Naive thymus-derived CD4-positive, alpha-beta T cell (primary cell): Measurements from ENCODE around the gene AKR1C4. TPM values are rescaled to one million over a fixed set of nuclear protein-coding genes. Genes with fewer than 3 reads are reported as not detected.
"Not testable (repeated sequence)": the region's sequence is repeated elsewhere in the genome, so short reads cannot be mapped to it uniquely, and the experiment has no call there.

Experiments used
- ATAC-seq: fragments of 150-1000 bp; cut with Tn5 transposase; 2 replicates; pipeline ENCODE4 v1.10.0; 2021; ENCODE audit warnings: mild to moderate bottlenecking, moderate library complexity
- CTCF ChIA-PET: fragments of 350-600 bp; sonication (Branson Sonifier 250); formaldehyde crosslinking; loops from one replicate; lab custom pipeline; 2021; ENCODE audit warnings: antibody characterized with exemption; lab: Charles Lee
- POLR2A ChIA-PET: fragments of 350-600 bp; sonication (Branson Sonifier 250); formaldehyde crosslinking; loops from one replicate; lab custom pipeline; 2021; ENCODE audit warnings: antibody characterized with exemption, inconsistent platforms; lab: Charles Lee
- DNase-seq, 9 donors: peaks; one replicate each; pipeline versions ENCODE4 v3.0.0 to v3.0.0-alpha.2; 2020 to 2022; ENCODE audit warnings: mixed read lengths in 1 of 9
- H3K27ac ChIP-seq: one replicate; pipeline ENCODE4 v1.7.0; 2013; ENCODE audit warnings: mild to moderate bottlenecking, low read depth, low read length, moderate library complexity
- H3K27me3 ChIP-seq, 2 donors: one replicate each; pipeline ENCODE4 v1.7.0; 2013; ENCODE audit warnings: low read length in 2 of 2, mild to moderate bottlenecking in 2 of 2, moderate library complexity in 2 of 2; ENCODE audit not compliant: control insufficient read depth in 2 of 2, insufficient read depth in 2 of 2
- H3K36me3 ChIP-seq, 3 experiments: 1 replicate in 2 of 3; 2 replicates in 1 of 3; pipeline ENCODE4 v1.7.0; 2013; ENCODE audit warnings: low read length in 3 of 3, mild to moderate bottlenecking in 3 of 3, moderate library complexity in 1 of 3; ENCODE audit not compliant: insufficient read depth in 3 of 3, control insufficient read depth in 2 of 3
- H3K4me1 ChIP-seq, 2 donors: one replicate each; pipeline ENCODE4 v1.7.0; 2013; ENCODE audit warnings: low read length in 2 of 2, mild to moderate bottlenecking in 2 of 2, moderate library complexity in 1 of 2; ENCODE audit not compliant: control insufficient read depth in 2 of 2, insufficient read depth in 2 of 2
- H3K4me3 ChIP-seq: 2 replicates; pipeline ENCODE4 v1.7.0; 2013; ENCODE audit warnings: mild to moderate bottlenecking, low read length
- H3K9me3 ChIP-seq, 3 experiments: 1 replicate in 2 of 3; 2 replicates in 1 of 3; pipeline ENCODE4 v1.7.0; 2013; ENCODE audit warnings: low read length in 3 of 3; ENCODE audit not compliant: control insufficient read depth in 2 of 3
- H3K27ac Mint-ChIP-seq, 9 donors: one replicate each; pipeline ENCODE4 v1.8.0; 2020 to 2022; ENCODE audit warnings: mixed read lengths in 9 of 9, mild to moderate bottlenecking in 8 of 9, moderate library complexity in 5 of 9, inconsistent platforms in 2 of 9
- H3K27me3 Mint-ChIP-seq, 5 donors: one replicate each; pipeline ENCODE4 v1.8.0; 2021 to 2022; ENCODE audit warnings: mixed read lengths in 5 of 5, mild to moderate bottlenecking in 1 of 5
- H3K36me3 Mint-ChIP-seq, 5 donors: one replicate each; pipeline ENCODE4 v1.8.0; 2020 to 2022; ENCODE audit warnings: mixed read lengths in 5 of 5, mild to moderate bottlenecking in 3 of 5, inconsistent platforms in 1 of 5
- H3K4me1 Mint-ChIP-seq, 7 donors: one replicate each; pipeline ENCODE4 v1.8.0; 2020 to 2022; ENCODE audit warnings: mixed read lengths in 7 of 7, mild to moderate bottlenecking in 3 of 7, inconsistent platforms in 1 of 7
- H3K4me3 Mint-ChIP-seq, 10 donors: one replicate each; pipeline ENCODE4 v1.8.0; 2020 to 2022; ENCODE audit warnings: mild to moderate bottlenecking in 10 of 10, mixed read lengths in 10 of 10, moderate library complexity in 6 of 10, inconsistent platforms in 2 of 10
- H3K9me3 Mint-ChIP-seq, 11 donors: one replicate each; pipeline ENCODE4 v1.8.0; 2020 to 2022; ENCODE audit warnings: mixed read lengths in 11 of 11, mild to moderate bottlenecking in 4 of 11, inconsistent platforms in 1 of 11, moderate library complexity in 1 of 11
- intact Hi-C, 2 donors: fragments of 100-400 bp; cut with micrococcal nuclease; formaldehyde crosslinking; loops; one replicate each; pipeline ENCODE4 v1.15.1; 2023
- polyA plus RNA-seq, 2 donors: library from polyadenylated mRNA; unstranded; fragments of 300-500 nt; fragmentation: Illumina TruSeq; gene quantifications; one replicate each; pipeline ENCODE4 v1.2.3, GENCODE V29; 2021
- total RNA-seq, 6 experiments: library from RNA in 5 of 6; stranded (reverse) in 5 of 6; gene quantifications; 1 replicate in 5 of 6; 2 replicates in 1 of 6; pipeline ENCODE4 v1.2.3 and lab custom pipeline; 2021 to 2026

AKR1C4 gene
- total and polyA plus RNA-seq, 7 experiments from 2014 or later = not detected

DNA sequence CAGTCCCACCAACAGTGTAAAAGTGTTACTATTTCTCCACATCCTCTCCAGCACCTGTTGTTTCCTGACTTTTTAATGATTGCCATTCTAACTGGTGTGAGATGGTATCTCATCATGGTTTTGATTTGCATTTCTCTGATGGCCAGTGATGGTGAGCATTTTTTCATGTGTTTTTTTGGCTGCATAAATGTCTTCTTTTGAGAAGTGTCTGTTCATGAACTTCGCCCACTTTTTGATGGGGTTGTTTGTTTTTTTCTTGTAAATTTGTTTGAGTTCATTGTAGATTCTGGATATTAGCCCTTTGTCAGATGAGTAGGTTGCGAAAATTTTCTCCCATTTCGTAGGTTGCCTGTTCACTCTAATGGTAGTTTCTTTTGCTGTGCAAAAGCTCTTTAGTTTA is 21.1 kb upstream of the AKR1C4 start:
- H3K27ac Mint-ChIP-seq, H3K4me1 Mint-ChIP-seq, POLR2A ChIA-PET, H3K9me3 ChIP-seq, H3K36me3 Mint-ChIP-seq, H3K4me3 ChIP-seq, H3K4me1 ChIP-seq, H3K27ac ChIP-seq, CTCF ChIA-PET, H3K4me3 Mint-ChIP-seq, DNase-seq, ATAC-seq, H3K27me3 Mint-ChIP-seq, intact Hi-C loops, H3K27me3 ChIP-seq, H3K36me3 ChIP-seq: not testable (repeated sequence)
- H3K9me3 Mint-ChIP-seq = peaks cover 0 to 17% (median 6%) of the 10 kb centered on the region in 11 donors

DNA sequence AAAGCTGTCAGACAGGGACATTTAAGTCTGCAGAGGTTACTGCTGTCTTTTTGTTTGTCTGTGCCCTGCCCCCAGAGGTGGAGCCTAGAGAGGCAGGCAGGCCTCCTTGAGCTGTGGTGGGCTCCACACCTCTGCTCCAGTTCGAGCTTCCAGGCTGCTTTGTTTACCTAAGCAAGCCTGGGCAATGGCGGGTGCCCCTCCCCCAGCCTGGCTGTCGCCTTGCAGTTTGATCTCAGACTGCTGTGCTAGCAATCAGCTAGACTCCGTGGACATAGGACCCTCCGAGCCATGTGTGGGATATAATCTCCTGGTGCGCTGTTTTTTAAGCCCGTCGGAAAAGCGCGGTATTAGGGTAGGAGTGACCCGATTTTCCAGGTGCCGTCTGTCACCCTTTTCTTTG is 16.1 kb upstream of the AKR1C4 start:
- H3K36me3 Mint-ChIP-seq, H3K36me3 ChIP-seq, H3K27ac ChIP-seq, POLR2A ChIA-PET, DNase-seq, H3K27ac Mint-ChIP-seq, H3K4me1 ChIP-seq, intact Hi-C loops, H3K27me3 ChIP-seq, CTCF ChIA-PET, H3K27me3 Mint-ChIP-seq, H3K4me3 ChIP-seq, H3K4me1 Mint-ChIP-seq, H3K9me3 ChIP-seq, H3K4me3 Mint-ChIP-seq, ATAC-seq, H3K9me3 Mint-ChIP-seq: not testable (repeated sequence)

DNA sequence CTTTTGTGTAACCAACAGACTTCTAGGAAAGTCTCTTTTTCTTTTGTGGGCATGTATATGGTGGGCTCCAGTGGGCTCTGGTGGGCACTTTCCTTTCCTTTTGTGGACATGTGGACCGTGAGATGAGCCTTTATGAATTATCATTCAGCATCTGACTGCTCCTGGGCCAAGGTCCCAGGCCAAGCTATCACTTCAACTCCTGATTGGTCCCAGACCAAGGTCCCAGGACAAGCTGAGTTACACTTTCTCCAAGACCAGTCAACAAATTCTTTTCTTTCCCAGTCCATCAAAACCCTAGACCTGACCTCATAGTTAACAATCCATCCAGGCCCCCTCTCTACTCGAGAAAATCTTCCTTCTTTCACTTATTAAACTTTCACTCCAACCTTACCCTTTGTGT is 12.7 kb upstream of the AKR1C4 start:
- peaks cover 0 to 11% (median 0%) of the 10 kb centered on the region in 5 donors for H3K27me3 Mint-ChIP-seq
- H3K9me3 Mint-ChIP-seq = peaks cover 0 to 7% (median 2%) of the 10 kb centered on the region in 11 donors
- Histone ChIP-seq H3K27ac (no peak overlapping the region), H3K36me3 (no peaks in the 10 kb centered on the region), H3K9me3 (no peaks in the 10 kb centered on the region), H3K27me3 (no peaks in the 10 kb centered on the region), H3K4me1 (no peaks in the 10 kb centered on the region), H3K4me3 (no peak overlapping the region)
- no peak overlapping the region for H3K27ac Mint-ChIP-seq
- ChIA-PET CTCF (no interaction called here), POLR2A (no interaction called here)
- no peak for ATAC-seq
- intact Hi-C loops = no loop called here
- peaks cover 0 to 4% (median 0%) of the 10 kb centered on the region in 5 donors for H3K36me3 Mint-ChIP-seq
- no peak for DNase-seq
- no peaks in the 10 kb centered on the region for H3K4me1 Mint-ChIP-seq
- H3K4me3 Mint-ChIP-seq = no peak overlapping the region

DNA sequence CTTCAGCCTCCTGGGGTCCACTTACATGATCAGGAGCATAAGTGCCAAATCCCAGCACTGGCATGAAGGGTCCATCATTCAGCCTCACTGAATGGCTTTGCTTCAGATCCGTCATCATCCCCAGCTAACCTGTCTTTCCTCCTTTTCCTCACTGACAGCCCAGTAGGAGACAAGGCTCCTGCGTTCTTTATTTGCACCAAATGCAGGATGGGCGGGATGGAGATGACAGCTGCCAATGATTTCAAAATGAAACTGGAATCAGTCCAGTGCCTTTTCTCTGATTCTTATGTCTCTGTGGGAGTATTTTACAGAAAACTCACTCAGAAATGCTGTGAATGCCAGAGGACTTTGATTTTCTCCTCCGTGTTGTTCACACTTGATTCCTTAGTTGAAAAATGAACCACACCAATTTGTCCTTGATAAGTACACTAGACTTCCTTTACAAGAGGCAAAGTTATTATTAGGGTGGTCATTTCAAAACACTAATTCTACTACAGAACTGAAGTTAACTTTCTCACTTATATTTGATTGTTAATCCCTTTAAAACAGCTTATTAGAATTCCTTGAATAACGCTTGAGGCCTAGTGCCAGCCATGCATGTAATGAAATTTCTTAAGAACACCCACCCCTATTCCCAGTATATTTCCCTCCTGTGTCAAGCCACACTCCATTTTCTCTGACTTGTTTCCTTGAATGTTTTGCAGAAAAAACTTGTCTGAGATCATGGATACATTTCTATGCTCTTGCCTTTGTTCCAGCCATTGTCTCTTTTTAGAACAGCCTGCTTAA is 11.5 kb upstream of the AKR1C4 start, which contains the start of gene AKR1C8:
AKR1C8 (minus strand) TSS at position 164 of the 789 bp plus-strand sequence; CDS start at position 118, 46 bp downstream.
- H3K27me3 ChIP-seq = no peaks in the 10 kb centered on the region
- H3K4me1 Mint-ChIP-seq = no peaks in the 10 kb centered on the region
- peaks cover 0 to 4% (median 0%) of the 10 kb centered on the region in 5 donors for H3K36me3 Mint-ChIP-seq
- no peaks in the 10 kb centered on the region for H3K4me1 ChIP-seq
- CTCF ChIA-PET = no interaction called here
- DNase-seq = no peak
- H3K27ac ChIP-seq = no peak within 1 kb of the TSS
- H3K36me3 ChIP-seq = no peaks in the 10 kb centered on the region
- no peaks in the 10 kb centered on the region for H3K9me3 Mint-ChIP-seq
- peaks cover 0 to 11% (median 0%) of the 10 kb centered on the region in 5 donors for H3K27me3 Mint-ChIP-seq
- no peaks in the 10 kb centered on the region for H3K9me3 ChIP-seq
- POLR2A ChIA-PET = no interaction called here
- intact Hi-C loops = no loop called here
- H3K4me3 Mint-ChIP-seq = no peak within 1 kb of the TSS
- no peak within 1 kb of the TSS for H3K27ac Mint-ChIP-seq
- no peak within 1 kb of the TSS for H3K4me3 ChIP-seq
- no peak for ATAC-seq

DNA sequence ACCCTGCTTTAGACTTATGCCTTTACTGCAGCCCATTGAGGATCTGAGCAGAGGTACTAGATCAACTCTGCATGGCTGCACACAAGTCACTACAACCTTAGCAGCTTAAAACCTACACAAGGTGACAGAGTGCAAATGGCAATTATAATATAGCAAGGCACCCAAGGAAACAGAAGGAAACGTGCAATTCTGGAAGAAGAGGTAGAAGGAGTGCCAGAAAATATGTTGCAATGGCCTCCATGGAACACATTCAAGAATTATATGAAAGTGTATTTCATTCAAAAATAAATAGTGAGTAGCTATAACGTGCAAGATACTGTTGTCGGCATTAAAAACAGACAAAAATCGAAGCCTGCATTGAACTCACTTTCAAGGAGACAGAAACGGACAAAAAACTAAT is 8.8 kb upstream of the AKR1C4 start:
- intact Hi-C loops = no loop called here
- CTCF ChIA-PET = interaction anchor here (0.7 kb wide), 1 partner anchor 467 kb away, joined by 3 read pairs; no protein-coding TSS in a partner anchor
- no peaks in the 10 kb centered on the region for H3K27me3 ChIP-seq

DNA sequence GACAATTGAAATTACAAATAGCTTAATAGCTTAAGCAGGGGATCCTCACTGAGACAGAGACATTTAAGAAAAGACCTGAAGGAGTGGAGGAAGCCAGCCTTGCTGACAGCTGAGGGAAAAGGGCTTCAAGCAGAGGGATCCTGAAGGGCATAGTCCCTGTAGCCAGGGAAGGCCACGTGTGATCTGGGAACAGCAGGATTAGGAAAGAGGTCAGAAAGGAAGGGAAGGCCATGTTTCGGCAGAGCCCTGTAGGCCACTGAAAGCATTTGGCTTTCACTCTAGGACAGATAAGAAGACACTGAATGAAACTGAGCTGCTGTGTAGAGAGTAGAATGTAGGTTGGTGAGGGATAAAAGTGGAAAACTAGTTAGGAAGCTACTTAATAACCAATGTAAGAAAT is 8.3 kb upstream of the AKR1C4 start:
- no peak overlapping the region for H3K27ac Mint-ChIP-seq
- POLR2A ChIA-PET = no interaction called here
- H3K27me3 Mint-ChIP-seq = peaks cover 0 to 11% (median 6%) of the 10 kb centered on the region in 5 donors
- intact Hi-C loops = no loop called here
- H3K36me3 ChIP-seq = no peaks in the 10 kb centered on the region
- H3K9me3 Mint-ChIP-seq = no peaks in the 10 kb centered on the region
- H3K27ac ChIP-seq = no peak overlapping the region
- H3K27me3 ChIP-seq = no peaks in the 10 kb centered on the region
- H3K9me3 ChIP-seq = no peaks in the 10 kb centered on the region
- H3K36me3 Mint-ChIP-seq = peaks cover 0 to 2% (median 0%) of the 10 kb centered on the region in 5 donors
- no peak overlapping the region for H3K4me3 Mint-ChIP-seq
- ATAC-seq (no peak), DNase-seq (no peak)
- CTCF ChIA-PET = no interaction called here
- H3K4me3 ChIP-seq = no peak overlapping the region
- no peaks in the 10 kb centered on the region for H3K4me1 ChIP-seq
- no peaks in the 10 kb centered on the region for H3K4me1 Mint-ChIP-seq

More for the DNA sequence above, 8.8 kb upstream of the AKR1C4 start:
- Histone ChIP-seq H3K9me3 (no peaks in the 10 kb centered on the region), H3K4me3 (no peak overlapping the region), H3K36me3 (no peaks in the 10 kb centered on the region), H3K4me1 (no peaks in the 10 kb centered on the region), H3K27ac (no peak overlapping the region)
- no peak overlapping the region for H3K27ac Mint-ChIP-seq
- H3K36me3 Mint-ChIP-seq = peaks cover 0 to 4% (median 0%) of the 10 kb centered on the region in 5 donors
- ATAC-seq (no peak), DNase-seq (no peak)
- H3K4me3 Mint-ChIP-seq = no peak overlapping the region
- POLR2A ChIA-PET = no interaction called here
- peaks cover 0 to 11% (median 6%) of the 10 kb centered on the region in 5 donors for H3K27me3 Mint-ChIP-seq
- no peaks in the 10 kb centered on the region for H3K4me1 Mint-ChIP-seq
- no peaks in the 10 kb centered on the region for H3K9me3 Mint-ChIP-seq

DNA sequence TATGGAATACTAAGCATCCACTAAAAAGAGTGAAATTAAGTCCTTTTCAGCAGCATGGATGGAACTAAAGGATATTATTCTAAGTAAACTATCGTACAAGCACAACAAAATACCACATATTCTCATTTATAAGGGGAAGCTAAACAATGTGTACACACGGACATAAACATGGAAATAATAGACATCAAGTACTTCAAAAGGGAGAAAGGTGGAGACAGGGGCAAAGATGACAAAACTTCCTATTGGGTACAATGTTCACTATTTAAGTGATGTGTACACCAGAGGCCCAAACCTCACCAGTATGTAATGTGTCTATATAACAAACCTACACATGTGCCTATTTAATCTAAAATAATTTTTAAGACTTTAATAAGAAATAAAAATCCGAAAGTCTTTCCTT is 2.2 kb upstream of the AKR1C4 start:
- Mint-ChIP-seq H3K4me1 (no peaks in the 10 kb centered on the region), H3K27me3 (peaks cover 0 to 6% (median 0%) of the 10 kb centered on the region in 5 donors), H3K4me3 (no peak overlapping the region), H3K36me3 (no peaks in the 10 kb centered on the region), H3K9me3 (peaks cover 0 to 4% (median 0%) of the 10 kb centered on the region in 11 donors), H3K27ac (no peak overlapping the region)
- H3K9me3 ChIP-seq = no peaks in the 10 kb centered on the region
- no peaks in the 10 kb centered on the region for H3K36me3 ChIP-seq
- intact Hi-C loops = no loop called here
- ATAC-seq = no peak
- H3K4me1 ChIP-seq = no peaks in the 10 kb centered on the region
- no peaks in the 10 kb centered on the region for H3K27me3 ChIP-seq
- H3K4me3 ChIP-seq = no peak overlapping the region
- POLR2A ChIA-PET = no interaction called here
- no peak for DNase-seq
- CTCF ChIA-PET = no interaction called here
- H3K27ac ChIP-seq = no peak overlapping the region
